HG03378 (cell line): Measurements from ENCODE around the gene EAPP.
"Not testable (repeated sequence)": the region's sequence is repeated elsewhere in the genome, so short reads cannot be mapped to it uniquely, and the experiment has no call there.

Source experiments
- ATAC-seq: cut with Tn5 transposase; IDR thresholded peaks from one replicate; pipeline ENCODE4 v1.9.1; 2021; ENCODE audit warnings: mild to moderate bottlenecking, moderate library complexity; ENCODE audit not compliant: unreplicated experiment

EAPP gene, protein sequence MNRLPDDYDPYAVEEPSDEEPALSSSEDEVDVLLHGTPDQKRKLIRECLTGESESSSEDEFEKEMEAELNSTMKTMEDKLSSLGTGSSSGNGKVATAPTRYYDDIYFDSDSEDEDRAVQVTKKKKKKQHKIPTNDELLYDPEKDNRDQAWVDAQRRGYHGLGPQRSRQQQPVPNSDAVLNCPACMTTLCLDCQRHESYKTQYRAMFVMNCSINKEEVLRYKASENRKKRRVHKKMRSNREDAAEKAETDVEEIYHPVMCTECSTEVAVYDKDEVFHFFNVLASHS

DNA sequence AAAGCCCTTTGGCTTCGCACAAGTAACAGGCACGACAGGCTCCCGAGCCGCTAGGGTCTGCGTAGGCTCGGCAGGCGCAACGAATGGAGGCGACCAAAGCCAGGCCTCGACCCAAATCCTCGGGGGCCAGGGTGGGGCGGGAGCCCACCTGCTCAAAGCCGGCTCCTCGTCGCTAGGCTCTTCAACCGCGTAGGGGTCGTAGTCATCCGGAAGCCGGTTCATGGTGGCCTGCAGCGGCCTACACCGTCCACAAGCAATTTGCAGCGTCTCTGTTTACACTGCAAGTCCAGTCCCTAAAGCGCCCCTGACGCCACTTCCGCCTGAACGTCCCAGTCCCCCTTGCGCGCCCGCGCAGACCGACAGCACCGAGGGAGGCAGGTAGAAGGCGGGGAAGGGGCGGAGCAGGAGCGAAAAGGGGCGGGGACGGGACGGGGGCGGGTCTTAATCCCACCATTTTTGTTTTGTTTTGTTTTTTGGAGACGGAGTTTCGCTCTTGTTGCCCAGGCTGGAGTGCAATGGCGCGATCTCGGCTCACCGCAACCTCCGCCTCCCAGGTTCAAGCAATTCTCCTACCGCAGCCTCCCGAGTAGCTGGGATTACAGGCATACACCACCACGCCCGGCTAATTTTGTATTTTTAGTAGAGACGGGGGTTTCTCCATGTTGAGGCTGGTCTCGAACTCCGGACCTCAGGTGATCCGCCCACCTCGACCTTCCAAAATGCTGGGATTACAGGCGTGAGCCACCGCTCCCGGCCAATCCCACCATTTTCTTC lies at the start of gene EAPP:
Gene EAPP (minus strand): TSS at position 295 of the 774 bp plus-strand sequence. CDS start 73 bp downstream, at position 222.
- ATAC-seq: peak; percentile 98

DNA sequence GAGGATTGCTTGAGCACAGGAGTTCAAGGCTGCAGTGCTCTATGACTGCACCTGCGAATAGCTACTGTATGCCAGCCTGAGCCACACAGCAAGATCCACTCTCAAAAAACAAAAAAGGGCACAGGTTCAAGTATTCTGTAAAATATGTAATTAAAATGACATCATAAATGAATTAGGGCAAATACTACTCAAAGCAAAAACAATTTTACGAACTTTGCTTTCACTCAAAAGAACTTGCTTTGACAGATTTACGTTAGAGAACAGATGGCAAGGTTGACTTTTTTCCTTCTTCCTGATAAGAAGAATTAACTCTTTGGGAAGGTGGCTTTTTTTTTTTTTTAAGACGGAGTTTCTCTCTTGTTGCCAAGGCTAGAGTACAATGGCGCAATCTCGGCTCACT lies 44.0 kb upstream of the EAPP start:
- no peak for ATAC-seq

DNA sequence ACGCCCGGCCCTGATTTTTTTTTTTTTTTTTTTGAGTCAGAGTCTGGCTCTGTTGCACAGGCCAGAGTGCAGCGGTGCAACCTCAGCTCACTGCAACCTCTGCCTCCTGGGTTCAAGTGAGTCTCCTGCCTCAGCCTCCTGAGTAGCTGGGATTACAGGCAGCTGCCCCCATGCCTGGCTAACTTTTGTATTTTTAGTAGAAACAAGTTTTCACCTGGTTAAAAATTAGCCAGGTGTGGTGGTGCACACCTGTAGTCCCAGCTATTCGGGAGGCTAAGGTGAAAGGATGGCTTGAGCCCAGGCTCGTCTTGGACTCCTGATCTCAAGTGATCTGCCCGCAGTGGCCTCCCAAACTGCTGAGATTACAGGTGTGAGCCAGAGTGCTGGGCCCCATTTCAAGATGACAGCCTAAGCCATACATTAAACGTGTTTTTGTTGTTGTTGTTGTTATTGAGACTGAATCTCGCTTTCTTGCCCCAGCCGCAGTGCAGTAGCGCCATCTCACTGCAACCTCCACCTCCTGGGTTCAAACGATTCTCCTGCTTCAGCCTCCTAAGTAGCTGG lies 42.7 kb upstream of the EAPP start:
- no peak for ATAC-seq

DNA sequence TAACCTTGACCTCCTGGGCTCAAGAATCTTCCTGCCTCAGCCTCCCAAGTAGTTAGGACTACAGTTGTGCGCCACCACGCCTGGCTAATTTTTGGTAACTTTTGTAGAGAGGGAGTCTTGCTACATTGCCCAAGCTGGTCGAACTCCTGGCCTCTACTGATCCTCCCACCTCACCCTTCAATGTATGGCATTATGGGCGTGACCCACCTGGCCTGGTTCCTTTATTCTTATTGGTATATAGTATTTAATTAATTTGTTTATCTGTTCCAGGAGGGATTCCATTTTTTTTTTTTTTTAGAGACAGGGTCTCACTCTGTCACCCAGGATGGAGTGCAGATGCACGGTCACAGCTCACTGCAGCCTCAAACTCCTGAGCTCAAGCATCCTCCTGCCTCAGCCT lies 40.9 kb upstream of the EAPP start:
- no peak for ATAC-seq

DNA sequence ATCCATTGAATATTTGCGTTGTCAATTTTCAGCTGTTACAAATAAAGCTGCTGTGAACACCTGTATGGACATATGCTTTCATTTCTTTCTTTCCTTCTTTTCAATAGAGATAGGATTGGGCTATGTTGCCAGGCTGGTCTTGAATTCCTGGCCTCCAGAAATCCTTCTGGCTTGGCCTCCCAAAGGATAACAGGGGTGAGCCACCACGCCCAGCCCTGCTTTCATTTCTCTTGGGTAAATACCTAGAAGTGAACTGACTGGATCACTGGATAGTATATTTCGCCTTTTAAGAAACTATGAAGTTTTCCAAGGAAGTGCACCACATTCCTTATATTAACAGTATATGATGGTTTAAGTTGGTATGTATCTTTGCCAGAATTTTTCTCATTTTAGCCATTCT lies 32.3 kb upstream of the EAPP start:
- ATAC-seq: no peak

DNA sequence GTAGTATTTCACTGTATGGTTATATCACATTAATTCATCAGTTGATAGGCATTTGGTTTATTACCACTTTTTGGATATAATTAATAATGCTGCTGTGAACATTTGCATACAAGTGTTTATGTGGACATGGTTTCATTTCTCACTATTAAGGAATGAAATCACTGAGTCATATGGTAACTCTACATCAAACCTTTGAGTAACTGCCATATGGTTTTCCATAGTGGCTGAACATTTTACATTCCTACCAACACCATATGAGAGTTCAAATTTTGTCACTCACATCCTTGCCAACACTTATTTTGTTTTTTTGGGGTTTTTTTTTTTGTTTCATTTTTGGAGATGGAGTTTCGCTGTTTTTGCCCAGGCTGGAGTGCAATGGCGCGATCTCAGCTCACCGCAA lies 30.2 kb upstream of the EAPP start:
- ATAC-seq: no peak

DNA sequence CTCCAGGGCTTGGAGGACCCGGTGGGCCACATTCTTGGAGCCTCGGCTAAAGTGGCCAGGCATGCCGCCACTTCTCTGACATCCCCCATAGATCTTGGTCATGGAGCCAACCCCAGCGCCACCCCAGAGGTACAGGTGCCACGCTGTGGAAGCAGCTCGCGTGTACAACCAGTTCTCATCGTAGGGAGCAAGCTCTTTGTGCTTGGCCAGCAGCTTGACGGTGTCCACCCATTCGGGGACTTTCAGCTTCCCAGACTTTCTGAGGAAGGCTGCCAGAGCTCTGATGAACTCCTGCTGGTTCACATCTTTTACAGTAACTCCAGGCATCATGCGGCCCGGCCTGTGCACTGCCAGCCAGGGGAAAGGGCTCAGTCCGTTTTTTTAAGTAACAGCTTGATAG lies 29.3 kb upstream of the EAPP start:
- no peak for ATAC-seq

DNA sequence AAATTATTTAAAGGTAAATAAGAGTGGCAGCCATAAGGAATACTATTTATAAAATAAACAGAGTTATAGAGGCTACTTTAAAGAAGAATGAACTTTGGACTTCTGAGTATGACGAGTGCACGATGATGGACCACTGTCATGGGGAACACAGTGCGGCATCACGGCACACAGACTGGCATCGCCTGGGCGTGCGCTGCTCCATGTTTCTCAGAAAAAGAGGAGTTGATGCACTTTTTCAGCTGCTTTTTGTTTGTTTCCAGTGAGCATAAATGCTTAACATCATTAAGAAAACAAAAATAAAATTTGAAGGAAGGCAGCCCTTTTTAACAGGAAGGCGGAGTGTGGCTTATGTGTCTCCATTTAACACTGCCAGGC lies 23.3 kb upstream of the EAPP start:
- ATAC-seq: no peak

DNA sequence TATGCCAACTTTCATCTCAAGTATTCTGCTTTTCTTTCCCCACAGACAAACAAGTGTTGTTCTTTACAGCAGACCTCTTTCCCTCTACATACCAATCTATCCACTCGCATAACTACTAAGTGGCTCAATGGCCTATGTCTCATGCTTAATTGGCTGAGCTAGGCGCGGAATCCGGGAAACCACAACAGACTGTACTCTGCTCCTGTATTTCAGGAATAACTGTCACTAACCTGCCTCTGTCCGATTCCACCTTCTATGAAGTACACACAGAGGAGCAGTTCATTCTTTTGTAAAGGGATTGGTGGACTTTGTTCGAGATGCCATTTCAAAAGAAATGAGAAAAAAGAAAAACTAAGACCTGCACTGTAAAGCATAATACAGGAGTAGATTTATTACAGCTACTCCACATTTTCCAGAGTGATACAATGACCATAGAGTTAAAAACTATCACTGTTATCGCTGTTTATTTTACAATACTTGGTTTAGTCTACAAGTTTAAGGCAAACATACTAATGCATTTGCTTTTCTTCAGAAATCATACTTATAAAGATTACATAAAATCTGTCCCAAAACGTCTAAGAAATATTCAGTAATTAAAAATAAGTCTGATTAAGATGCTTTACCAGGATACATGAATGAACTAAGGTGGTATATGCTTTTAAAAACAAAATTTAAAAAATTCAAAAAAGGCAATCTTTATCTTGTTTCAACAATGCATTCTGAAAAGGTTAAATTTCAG lies 22.7 kb upstream of the EAPP start:
- ATAC-seq: not testable (repeated sequence)

DNA sequence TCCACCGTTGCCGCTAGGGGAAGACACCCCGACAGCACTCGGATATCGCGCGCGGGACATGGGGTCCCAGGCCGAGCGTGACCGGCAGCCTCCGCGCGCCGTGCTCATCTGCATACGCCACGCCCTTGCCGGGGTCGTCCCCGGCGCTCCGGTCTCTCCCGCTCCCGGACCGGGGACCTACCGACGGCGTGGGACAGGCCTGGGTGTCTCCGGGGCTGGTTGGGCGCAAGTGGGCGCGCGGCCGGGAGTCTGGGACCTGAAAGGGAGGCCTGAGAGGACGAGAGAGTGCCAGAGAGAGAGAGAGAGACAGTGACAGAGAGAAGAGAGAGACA lies 17.0 kb upstream of the EAPP start:
- peak; percentile 24 for ATAC-seq

DNA sequence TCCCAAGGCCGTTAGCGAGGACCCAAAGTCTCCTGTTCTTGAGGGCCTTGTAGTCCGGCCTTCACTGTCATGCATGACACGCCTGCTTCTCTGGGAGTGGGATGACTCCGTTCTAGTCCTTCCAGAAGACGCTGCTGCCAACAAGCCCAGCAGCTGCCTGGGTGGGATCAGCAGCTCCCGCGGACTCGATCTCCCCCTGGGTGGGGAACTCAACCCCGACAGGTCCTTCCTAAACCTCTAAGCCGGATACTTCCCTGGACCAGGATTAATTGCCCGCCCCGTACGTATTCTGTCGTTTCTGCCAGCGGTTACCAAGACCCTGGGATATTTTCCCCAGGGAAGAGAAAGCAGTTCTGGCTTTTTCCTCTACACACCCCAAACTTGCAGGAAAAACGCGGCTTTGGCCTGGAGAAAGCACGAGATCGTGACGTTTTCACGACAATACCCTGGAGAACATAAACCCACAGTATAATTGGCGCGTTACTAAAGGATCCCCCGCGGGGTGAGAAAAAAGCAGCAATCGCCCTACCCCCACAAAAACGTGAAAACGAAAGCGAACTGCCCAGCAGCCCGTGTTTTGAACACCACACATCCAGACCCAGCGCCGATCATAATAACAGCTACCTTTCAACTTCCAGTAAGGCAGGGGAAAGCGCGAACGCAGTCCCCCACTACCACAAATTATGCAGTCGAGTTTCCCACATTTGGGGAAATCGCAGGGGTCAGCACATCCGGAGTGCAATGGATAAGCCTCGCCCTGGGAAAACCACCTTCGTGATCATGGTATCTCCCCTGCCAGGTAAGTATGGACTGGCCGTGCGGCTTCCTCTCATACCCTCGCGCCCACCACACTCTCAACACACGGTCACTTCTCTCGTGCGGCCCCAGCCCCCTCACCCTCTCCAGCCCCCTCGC lies 16.3 kb upstream of the EAPP start:
- peak; percentile 77 for ATAC-seq

DNA sequence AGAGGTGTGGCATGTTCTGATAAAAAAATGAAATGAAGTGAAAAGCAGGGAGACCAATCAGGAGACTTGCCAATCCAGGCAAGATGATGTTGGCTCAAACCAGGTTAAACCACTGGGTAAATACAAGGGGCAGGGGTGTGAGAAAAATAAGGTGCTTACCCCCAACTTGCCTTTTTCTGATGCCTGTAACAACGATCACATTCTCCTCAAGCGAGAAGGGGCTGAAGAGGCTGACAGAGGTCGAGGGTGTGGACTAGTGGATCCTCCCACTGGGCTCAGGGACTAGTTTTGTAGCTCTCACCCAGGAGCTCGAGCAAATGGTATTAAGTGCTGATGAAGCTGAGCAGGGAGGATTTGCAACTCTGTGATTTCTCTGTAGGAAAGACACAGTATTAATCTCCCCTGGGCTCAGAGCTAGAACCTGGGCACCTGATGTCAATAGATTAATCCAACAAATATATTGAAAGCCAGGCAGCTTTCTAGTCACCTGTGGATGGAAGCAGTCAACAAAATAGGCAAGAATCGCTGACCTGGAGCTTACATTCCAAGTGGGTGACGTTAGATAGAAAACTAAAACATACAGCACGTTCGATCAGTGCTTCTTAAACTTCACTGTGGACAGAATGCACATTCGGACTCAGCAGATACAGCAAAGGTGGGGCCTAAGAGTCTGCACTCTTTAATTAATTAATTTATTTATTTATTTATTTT lies 15.2 kb upstream of the EAPP start:
- no peak for ATAC-seq

DNA sequence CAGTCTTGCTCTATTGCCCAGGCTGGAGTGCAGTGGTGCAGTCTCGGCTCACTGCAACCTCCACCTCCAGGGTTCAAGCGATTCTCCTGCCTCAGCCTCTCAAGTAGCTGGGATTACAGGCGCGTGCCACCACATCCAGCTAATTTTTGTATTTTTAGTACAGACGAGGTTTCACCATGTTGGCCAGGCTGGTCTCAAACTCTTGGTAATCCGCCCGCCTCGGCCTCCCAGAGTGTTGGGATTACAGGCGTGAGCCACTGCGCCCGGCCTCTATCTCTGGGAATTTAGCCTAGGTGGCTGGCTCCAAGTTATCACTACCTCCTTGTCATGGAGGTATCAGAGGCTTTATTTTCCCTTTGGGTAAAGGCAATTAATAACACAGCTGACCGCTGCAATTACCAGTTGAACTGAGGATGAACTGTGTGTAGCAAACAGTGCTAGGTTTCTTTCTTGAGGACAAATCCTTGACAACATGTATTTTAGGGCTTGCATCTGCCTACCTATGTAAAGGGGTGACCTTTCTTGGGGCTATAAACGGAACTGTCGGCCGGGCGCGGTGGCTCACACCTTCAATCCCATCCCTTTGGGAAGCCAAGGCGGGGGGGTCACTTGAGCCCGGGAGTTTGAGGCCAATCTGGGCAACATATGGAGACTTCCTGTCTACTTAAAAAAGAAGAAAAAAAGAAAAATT lies 9.9 kb upstream of the EAPP start:
- ATAC-seq: not testable (repeated sequence)

DNA sequence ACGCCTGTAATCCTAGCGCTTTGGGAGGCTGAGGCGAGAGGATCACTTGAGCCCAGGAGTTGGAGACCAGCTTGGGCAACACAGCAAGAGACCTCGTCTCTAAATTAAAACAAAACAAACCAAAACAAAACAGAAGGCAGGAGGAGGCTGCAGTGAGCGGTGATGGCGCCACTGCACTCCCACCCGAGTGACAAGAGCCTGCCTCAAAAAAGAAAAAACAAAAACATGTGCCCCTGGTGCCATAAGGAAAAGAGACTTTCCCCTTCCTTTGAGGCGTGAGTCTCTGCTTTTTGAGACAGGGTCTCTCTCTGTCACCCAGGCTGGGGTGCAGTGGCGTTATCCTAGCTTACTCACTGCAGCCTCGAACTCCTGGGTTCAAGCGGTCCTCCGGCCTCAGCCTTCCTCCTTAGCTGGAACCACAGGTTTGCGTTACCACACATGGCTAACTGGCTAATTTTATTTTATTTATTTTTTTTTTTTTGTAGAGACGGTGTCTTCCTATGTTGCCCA lies 9.0 kb upstream of the EAPP start:
- ATAC-seq: no peak

DNA sequence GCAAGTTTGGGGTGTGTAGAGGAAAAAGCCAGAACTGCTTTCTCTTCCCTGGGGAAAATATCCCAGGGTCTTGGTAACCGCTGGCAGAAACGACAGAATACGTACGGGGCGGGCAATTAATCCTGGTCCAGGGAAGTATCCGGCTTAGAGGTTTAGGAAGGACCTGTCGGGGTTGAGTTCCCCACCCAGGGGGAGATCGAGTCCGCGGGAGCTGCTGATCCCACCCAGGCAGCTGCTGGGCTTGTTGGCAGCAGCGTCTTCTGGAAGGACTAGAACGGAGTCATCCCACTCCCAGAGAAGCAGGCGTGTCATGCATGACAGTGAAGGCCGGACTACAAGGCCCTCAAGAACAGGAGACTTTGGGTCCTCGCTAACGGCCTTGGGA lies 7.6 kb upstream of the EAPP start:
- ATAC-seq: peak; percentile 35

DNA sequence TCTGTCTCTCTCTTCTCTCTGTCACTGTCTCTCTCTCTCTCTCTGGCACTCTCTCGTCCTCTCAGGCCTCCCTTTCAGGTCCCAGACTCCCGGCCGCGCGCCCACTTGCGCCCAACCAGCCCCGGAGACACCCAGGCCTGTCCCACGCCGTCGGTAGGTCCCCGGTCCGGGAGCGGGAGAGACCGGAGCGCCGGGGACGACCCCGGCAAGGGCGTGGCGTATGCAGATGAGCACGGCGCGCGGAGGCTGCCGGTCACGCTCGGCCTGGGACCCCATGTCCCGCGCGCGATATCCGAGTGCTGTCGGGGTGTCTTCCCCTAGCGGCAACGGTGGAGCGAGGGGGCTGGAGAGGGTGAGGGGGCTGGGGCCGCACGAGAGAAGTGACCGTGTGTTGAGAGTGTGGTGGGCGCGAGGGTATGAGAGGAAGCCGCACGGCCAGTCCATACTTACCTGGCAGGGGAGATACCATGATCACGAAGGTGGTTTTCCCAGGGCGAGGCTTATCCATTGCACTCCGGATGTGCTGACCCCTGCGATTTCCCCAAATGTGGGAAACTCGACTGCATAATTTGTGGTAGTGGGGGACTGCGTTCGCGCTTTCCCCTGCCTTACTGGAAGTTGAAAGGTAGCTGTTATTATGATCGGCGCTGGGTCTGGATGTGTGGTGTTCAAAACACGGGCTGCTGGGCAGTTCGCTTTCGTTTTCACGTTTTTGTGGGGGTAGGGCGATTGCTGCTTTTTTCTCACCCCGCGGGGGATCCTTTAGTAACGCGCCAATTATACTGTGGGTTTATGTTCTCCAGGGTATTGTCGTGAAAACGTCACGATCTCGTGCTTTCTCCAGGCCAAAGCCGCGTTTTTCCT lies 7.0 kb upstream of the EAPP start:
- peak; percentile 78 for ATAC-seq

DNA sequence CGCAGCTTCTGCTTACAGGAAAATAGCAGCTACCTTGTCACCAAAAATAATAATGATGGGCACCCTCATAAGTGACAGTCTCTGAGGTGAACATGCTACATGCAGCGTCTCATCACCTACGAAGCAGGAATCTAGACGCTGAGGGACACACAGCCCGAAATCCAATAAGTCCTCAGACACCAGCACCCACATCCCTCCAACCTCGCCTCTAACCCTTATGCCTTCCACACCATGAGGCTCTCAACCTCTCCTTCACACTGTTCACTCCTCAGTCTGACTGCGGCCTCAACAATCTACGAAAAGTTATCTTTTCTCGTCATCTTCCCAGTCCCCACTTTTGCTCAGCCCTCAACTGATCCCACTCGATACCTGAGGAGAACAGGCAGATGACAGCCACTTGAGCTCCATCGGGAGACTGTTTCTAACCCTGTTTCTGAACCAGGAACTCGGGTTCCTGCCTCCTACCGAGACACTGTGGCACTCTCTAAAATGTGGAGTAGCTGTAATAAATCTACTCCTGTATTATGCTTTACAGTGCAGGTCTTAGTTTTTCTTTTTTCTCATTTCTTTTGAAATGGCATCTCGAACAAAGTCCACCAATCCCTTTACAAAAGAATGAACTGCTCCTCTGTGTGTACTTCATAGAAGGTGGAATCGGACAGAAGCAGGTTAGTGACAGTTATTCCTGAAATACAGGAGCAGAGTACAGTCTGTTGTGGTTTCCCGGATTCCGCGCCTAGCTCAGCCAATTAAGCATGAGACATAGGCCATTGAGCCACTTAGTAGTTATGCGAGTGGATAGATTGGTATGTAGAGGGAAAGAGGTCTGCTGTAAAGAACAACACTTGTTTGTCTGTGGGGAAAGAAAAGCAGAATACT lies 919 bp upstream of the EAPP start:
- not testable (repeated sequence) for ATAC-seq
